HCT116 (cell line): ENCODE results near the gene NCKAP5. TPM values are rescaled to one million over a fixed set of nuclear protein-coding genes. Genes with fewer than 3 reads are reported as not detected.

Source experiments
- ATAC-seq: fragments of 200-7000 bp; cut with Tn5 transposase; 2 replicates; pipeline ENCODE4 v1.9.1; 2020; ENCODE audit warnings: mild to moderate bottlenecking, moderate library complexity
- BruUV-seq: library from RNA; stranded (reverse); fragments of 400-500 nt; replicated peaks from 2 replicates; lab custom pipeline; 2021; lab: Mats Ljungman, UMichigan
- CTCF ChIA-PET: fragments of 300-600 bp; sonication (Branson Sonifier 250); formaldehyde crosslinking; loops from one replicate; lab custom pipeline; 2021; ENCODE audit warnings: antibody characterized with exemption; lab: Charles Lee
- POLR2A ChIA-PET: fragments of 300-600, 350-600 bp; sonication (Branson Sonifier 250); formaldehyde crosslinking; loops from one replicate; lab custom pipeline; 2021; ENCODE audit warnings: antibody characterized with exemption; lab: Charles Lee
- RAD21 ChIA-PET, 2 experiments: fragments of 300-600 bp; sonication (Branson Sonifier 250); formaldehyde crosslinking; loops; one replicate each; lab custom pipeline; 2023; ENCODE audit warnings: low total read pairs in 2 of 2; ENCODE audit not compliant: uncharacterized antibody in 2 of 2, unreplicated experiment in 2 of 2, low non-redundant PET in 1 of 2; lab: Charles Lee
- DNase-seq: peaks from one replicate; pipeline ENCODE4 v3.0.0-alpha.2; 2010; ENCODE audit warnings: low read depth, low spot score
- H2AFZ ChIP-seq: fragments of 200-600 bp; shearing (Covaris generic), sonication (generic); 2 replicates; pipeline ENCODE4 v1.6.1; 2017; ENCODE audit warnings: low read depth, mixed run types, mixed read lengths, antibody characterized with exemption, low read length; ENCODE audit not compliant: poor library complexity, severe bottlenecking
- H3K27ac ChIP-seq: 2 replicates; pipeline ENCODE4 v1.5.1; 2012; ENCODE audit warnings: low read depth, low read length
- H3K27me3 ChIP-seq: fragments of 200-600 bp; sonication (generic); 2 replicates; pipeline ENCODE4 v1.6.1; 2016; ENCODE audit warnings: mixed run types, low read length, mixed read lengths; ENCODE audit not compliant: insufficient read depth
- H3K36me3 ChIP-seq, 2 experiments: fragments of 200-500 bp in 1 of 2; fragments of 200-600 bp in 1 of 2; sonication (Bioruptor generic) in 1 of 2; sonication (generic) in 1 of 2; 2 replicates each; pipeline versions ENCODE4 v1.5.1 to v1.6.1; 2014 to 2016; ENCODE audit warnings: low read length in 2 of 2, inconsistent platforms in 1 of 2, mixed read lengths in 1 of 2, mixed run types in 1 of 2; ENCODE audit not compliant: insufficient read depth in 2 of 2, control insufficient read depth in 1 of 2
- H3K4me1 ChIP-seq, 2 experiments: fragments of 200-600 bp in 1 of 2; sonication (generic) in 1 of 2; 2 replicates each; pipeline versions ENCODE4 v1.5.1 to v1.6.1; 2012 to 2017; ENCODE audit warnings: low read length in 2 of 2, inconsistent platforms in 1 of 2, mild to moderate bottlenecking in 1 of 2, mixed read lengths in 1 of 2, mixed run types in 1 of 2, moderate library complexity in 1 of 2; ENCODE audit not compliant: insufficient read depth in 2 of 2, control insufficient read depth in 1 of 2
- H3K4me2 ChIP-seq: fragments of 200-600 bp; sonication (generic); 2 replicates; pipeline ENCODE4 v1.6.1; 2017; ENCODE audit warnings: mixed run types, low read length, mixed read lengths
- H3K4me3 ChIP-seq, 2 experiments: fragments of 200-600 bp in 1 of 2; sonication (generic) in 1 of 2; replicated peaks in 1 of 2; 2 replicates each; pipeline ENCODE4 v1.5.1; 2011 to 2016; ENCODE audit warnings: low read length in 2 of 2, control low read depth in 1 of 2, low read depth in 1 of 2, mild to moderate bottlenecking in 1 of 2, mixed read lengths in 1 of 2, mixed run types in 1 of 2
- H3K79me2 ChIP-seq: fragments of 200-600 bp; sonication (generic); 2 replicates; pipeline ENCODE4 v1.6.1; 2017; ENCODE audit warnings: mild to moderate bottlenecking, mixed run types, low read length, moderate library complexity, mixed read lengths; ENCODE audit not compliant: insufficient read depth
- H3K9ac ChIP-seq: fragments of 200-600 bp; sonication (generic); 2 replicates; pipeline ENCODE4 v1.6.1; 2016; ENCODE audit warnings: low read length, mixed read lengths
- H3K9me2 ChIP-seq: fragments of 200-600 bp; sonication (generic), shearing (Covaris generic); 2 replicates; pipeline ENCODE4 v1.6.1; 2017; ENCODE audit warnings: mixed run types, mild to moderate bottlenecking, moderate library complexity; ENCODE audit not compliant: insufficient read depth
- H3K9me3 ChIP-seq, 2 experiments: fragments of 200-500 bp in 1 of 2; fragments of 200-600 bp in 1 of 2; sonication (Bioruptor generic) in 1 of 2; sonication (generic) in 1 of 2; 2 replicates each; pipeline ENCODE4 v1.6.1; 2014 to 2017; ENCODE audit warnings: low read length in 2 of 2, mixed read lengths in 2 of 2, inconsistent platforms in 1 of 2, low read depth in 1 of 2, mild to moderate bottlenecking in 1 of 2, mixed run types in 1 of 2, moderate library complexity in 1 of 2; ENCODE audit not compliant: control insufficient read depth in 1 of 2, insufficient read depth in 1 of 2
- H4K20me1 ChIP-seq: fragments of 200-600 bp; sonication (generic), shearing (Covaris generic); 2 replicates; pipeline ENCODE4 v1.6.1; 2017; ENCODE audit warnings: mixed run types, mild to moderate bottlenecking, moderate library complexity; ENCODE audit not compliant: insufficient read depth
- ATF3 ChIP-seq: IDR thresholded peaks from 2 replicates; pipeline ENCODE4 v1.6.1; 2012
- CBX3 ChIP-seq: IDR thresholded peaks from 2 replicates; pipeline ENCODE4 v1.6.1; 2012; ENCODE audit warnings: low read depth
- CEBPB ChIP-seq: IDR thresholded peaks from 2 replicates; pipeline ENCODE4 v1.6.1; 2012; ENCODE audit warnings: low read depth
- EGR1 ChIP-seq: IDR thresholded peaks from 2 replicates; pipeline ENCODE4 v1.6.1; 2012; ENCODE audit warnings: low read depth
- JUND ChIP-seq: IDR thresholded peaks from 2 replicates; pipeline ENCODE4 v1.6.1; 2012
- MAX ChIP-seq: IDR thresholded peaks from 2 replicates; pipeline ENCODE4 v1.6.1; 2012
- POLR2A ChIP-seq: IDR thresholded peaks from 2 replicates; pipeline ENCODE4 v1.7.0; 2011; ENCODE audit warnings: borderline replicate concordance; ENCODE audit not compliant: insufficient read depth, insufficient read length; ENCODE audit errors: extremely low read depth
- REST ChIP-seq: IDR thresholded peaks from 2 replicates; pipeline ENCODE4 v1.6.1; 2012; ENCODE audit warnings: low read depth
- SIN3A ChIP-seq: IDR thresholded peaks from 2 replicates; pipeline ENCODE4 v1.6.1; 2012; ENCODE audit warnings: low read depth
- SP1 ChIP-seq: IDR thresholded peaks from 2 replicates; pipeline ENCODE4 v1.6.1; 2012; ENCODE audit warnings: low read depth
- SRF ChIP-seq: IDR thresholded peaks from 2 replicates; pipeline ENCODE4 v1.6.1; 2012; ENCODE audit warnings: low read depth
- YY1 ChIP-seq: IDR thresholded peaks from 2 replicates; pipeline ENCODE4 v1.6.1; 2011; ENCODE audit warnings: low read length, low read depth, moderate library complexity, mild to moderate bottlenecking; ENCODE audit not compliant: insufficient replicate concordance; ENCODE audit errors: extremely low read depth
- ZFX ChIP-seq: fragments of 450-650 bp; IDR thresholded peaks from 2 replicates; pipeline ENCODE4 v1.6.1; 2017
- ZNF274 ChIP-seq: fragments of 200-500 bp; sonication (Bioruptor generic); IDR thresholded peaks from 2 replicates; pipeline ENCODE4 v1.6.1; 2014; ENCODE audit warnings: mild to moderate bottlenecking, low read depth, low read length, inconsistent platforms
- intact Hi-C: fragments of 100-400 bp; cut with micrococcal nuclease; formaldehyde crosslinking; loops from 2 replicates; pipeline ENCODE4 v1.10.0; 2022
- total RNA-seq: library from RNA; stranded (reverse); gene quantifications from one replicate; pipeline ENCODE4 v1.2.1, GENCODE V29; 2021; ENCODE audit not compliant: unreplicated experiment

NCKAP5 gene
- total RNA-seq, 1 experiment from 2014 or later, result 0.30 TPM

- H3K4me1 ChIP-seq, result no peaks in the 10 kb centered on the region
- TF ChIP-seq ZFX (no peak), REST (no peak), CBX3 (no peak), ATF3 (no peak), JUND (no peak), MAX (no peak), POLR2A (no peak), SIN3A (no peak), ZNF274 (no peak), EGR1 (no peak), SRF (no peak), CEBPB (no peak), YY1 (no peak), SP1 (no peak)
- intact Hi-C loops, result no loop called here
- no peaks in the 10 kb centered on the region for H4K20me1 ChIP-seq
- ATAC-seq (no peak), DNase-seq (no peak)
- no peaks in the 10 kb centered on the region for H3K9me2 ChIP-seq
- H3K79me2 ChIP-seq, result no peaks in the 10 kb centered on the region
- no peaks in the 10 kb centered on the region for H3K36me3 ChIP-seq
- H3K4me3 ChIP-seq, result no peak overlapping the region
- H2AFZ ChIP-seq, result no peak overlapping the region
- H3K4me2 ChIP-seq, result no peak overlapping the region
- H3K9ac ChIP-seq, result no peak overlapping the region
- H3K27me3 ChIP-seq, result no peaks in the 10 kb centered on the region
- H3K9me3 ChIP-seq, result no peaks in the 10 kb centered on the region
- RAD21 ChIA-PET, result no interaction called here
- no TSS peak for BruUV-seq
- POLR2A ChIA-PET, result no interaction called here
- CTCF ChIA-PET, result no interaction called here
- H3K27ac ChIP-seq, result no peak overlapping the region
Measured at GRCh38 chr2:133369901-133370658, 198.2 kb downstream of the NCKAP5 start.
